AG10803 (cell line): ENCODE results near the gene CDC73.
"Not testable (repeated sequence)": the region's sequence is repeated elsewhere in the genome, so short reads cannot be mapped to it uniquely, and the experiment has no call there.

Experiments
- DNase-seq: peaks from one replicate; pipeline ENCODE4 v3.0.0; 2010; ENCODE audit warnings: low read depth
- H3K4me3 ChIP-seq: 2 replicates; pipeline ENCODE4 v1.5.1; 2011; ENCODE audit warnings: mild to moderate bottlenecking, low read length, control low read depth
- CTCF ChIP-seq: conservative IDR thresholded peaks from 2 replicates; pipeline ENCODE4 v1.5.1; 2011; ENCODE audit warnings: mild to moderate bottlenecking, low read length, control low read depth, inconsistent platforms

CDC73 gene

DNA sequence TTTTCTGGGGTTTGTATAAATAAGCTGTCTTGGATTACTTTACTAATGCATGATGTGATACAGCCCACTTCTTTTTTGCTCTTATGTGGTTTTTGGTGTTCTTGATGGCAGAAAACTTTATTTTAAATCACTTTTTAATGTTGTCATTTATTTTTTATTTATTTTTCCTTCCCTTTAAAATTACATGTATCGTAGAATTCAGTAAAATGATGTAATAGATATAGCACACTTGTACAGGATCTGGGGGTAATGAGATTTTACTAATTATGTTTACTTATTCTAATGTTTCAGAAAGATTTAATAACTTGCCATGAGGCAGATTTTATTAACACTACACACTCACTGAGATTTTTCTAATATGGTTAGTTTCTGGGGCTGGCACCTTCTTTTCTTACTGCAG lies 65.3 kb downstream of the CDC73 start:
- no peak for TF ChIP-seq CTCF
- DNase-seq: no peak
- H3K4me3 ChIP-seq: no peak overlapping the region; the same call in 1 of the 2 replicates

GRCh38 chr1:193188915-193189314 lies 67.1 kb downstream of the CDC73 start:
- not testable (repeated sequence) for DNase-seq

GRCh38 chr1:193189442-193190095 lies 67.7 kb downstream of the CDC73 start:
- DNase-seq: no peak
- no peak for TF ChIP-seq CTCF
- no peak overlapping the region for H3K4me3 ChIP-seq

More at GRCh38 chr1:193188915-193189314, 67.1 kb downstream of the CDC73 start:
- not testable (repeated sequence) for H3K4me3 ChIP-seq

DNA sequence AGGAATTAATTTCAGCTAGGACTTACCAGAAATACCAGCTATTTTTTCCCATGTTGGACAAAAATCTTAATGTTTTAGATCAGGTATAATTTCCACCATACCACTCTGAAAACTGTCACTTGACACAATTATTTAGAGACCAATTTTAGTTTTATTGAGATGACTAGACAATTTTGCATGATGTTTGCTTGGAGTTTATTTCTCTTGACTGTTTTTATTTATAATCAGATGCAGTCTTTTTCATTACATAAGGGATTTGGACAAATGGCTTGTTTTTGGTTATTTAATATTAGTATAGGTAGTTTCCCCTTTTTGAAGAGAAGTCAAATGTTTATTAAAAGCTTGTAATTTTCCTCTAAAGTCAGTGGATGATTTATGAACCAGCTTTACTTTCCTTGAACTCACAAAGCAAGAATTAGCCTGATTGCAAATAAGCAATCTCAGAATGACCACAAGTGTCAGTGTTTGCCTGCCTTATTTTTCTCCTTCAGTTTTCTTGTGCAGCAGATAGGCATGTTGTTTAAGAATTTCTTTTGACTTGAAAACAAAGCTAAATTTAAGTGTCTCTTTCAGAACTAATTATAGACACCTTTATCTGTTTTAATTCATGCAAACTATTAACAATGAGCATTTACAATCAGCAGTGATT lies 68.4 kb downstream of the CDC73 start:
- no peak overlapping the region for H3K4me3 ChIP-seq
- DNase-seq: peak; percentile 56
- peak; percentile 61 for TF ChIP-seq CTCF

DNA sequence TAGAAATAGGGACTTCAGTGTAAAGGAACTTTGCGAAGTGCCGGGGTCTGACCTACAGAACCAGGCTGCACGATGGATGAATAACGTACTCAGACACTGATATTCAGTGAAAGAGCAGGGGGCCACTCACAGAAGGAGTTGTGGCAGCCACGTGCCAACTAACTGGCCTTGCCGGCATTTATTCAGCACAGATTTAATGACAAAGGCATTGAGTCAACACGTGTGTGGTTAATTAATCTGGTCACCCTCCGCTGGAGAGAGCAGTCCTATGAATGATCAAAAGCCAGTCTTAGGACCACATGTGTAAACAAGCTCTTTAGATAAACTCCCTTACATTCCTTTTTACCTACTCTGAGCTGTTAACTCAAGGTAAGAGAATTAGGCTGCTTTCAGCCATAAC lies 70.8 kb downstream of the CDC73 start:
- no peak for DNase-seq
- TF ChIP-seq CTCF: no peak

GRCh38 chr1:193199940-193200339 lies 78.1 kb downstream of the CDC73 start:
- no peak for TF ChIP-seq CTCF
- no peak for DNase-seq
- no peak overlapping the region for H3K4me3 ChIP-seq

More for the DNA sequence above, 70.8 kb downstream of the CDC73 start:
- H3K4me3 ChIP-seq: no peak overlapping the region

- TF ChIP-seq CTCF: no peak
- H3K4me3 ChIP-seq: no peak overlapping the region
- no peak for DNase-seq
These were observed 79.2 kb downstream of the CDC73 start for GRCh38 chr1:193201021-193201420.
